HG02678 (cell line): Measurements from ENCODE around the gene DGCR6L.

ENCODE experiments used
- ATAC-seq: cut with Tn5 transposase; IDR thresholded peaks from one replicate; pipeline ENCODE4 v1.9.1; 2021; ENCODE audit warnings: mild to moderate bottlenecking, moderate library complexity; ENCODE audit not compliant: unreplicated experiment

The DGCR6L gene

GRCh38 chr22:20264614-20265452 is 55.0 kb downstream of the DGCR6L start:
- no peak for ATAC-seq
